Keratinocyte (primary cell): ENCODE measurements around the gene LRFN4. TPM values are rescaled to one million over a fixed set of nuclear protein-coding genes. Genes with fewer than 3 reads are reported as not detected.

Experiments used
- DNase-seq: peaks from one replicate; pipeline ENCODE4 v3.0.0-alpha.2; 2011; ENCODE audit warnings: low read depth, missing footprints, low spot score
- FAIRE-seq: peaks from 2 replicates; lab custom pipeline; 2011; peaks lifted over from hg19 to GRCh38; lab: Jason Lieb, UNC
- H2AFZ ChIP-seq: 2 replicates; pipeline ENCODE4 v1.6.0; 2012; ENCODE audit warnings: low read length, control low read depth, inconsistent platforms; ENCODE audit not compliant: control insufficient read depth
- H3K27ac ChIP-seq: 2 replicates; pipeline ENCODE4 v1.5.1; 2011; ENCODE audit warnings: low read length; ENCODE audit not compliant: control insufficient read depth, insufficient read depth
- H3K27me3 ChIP-seq: 3 replicates; pipeline ENCODE4 v1.6.0; 2011; ENCODE audit warnings: low read length; ENCODE audit not compliant: control insufficient read depth, insufficient read depth; ENCODE audit errors: extremely low read depth
- H3K36me3 ChIP-seq, 2 experiments: 2 replicates in 1 of 2; 3 replicates in 1 of 2; pipeline ENCODE4 v1.5.1; 2011; ENCODE audit warnings: low read length in 2 of 2, mild to moderate bottlenecking in 1 of 2; ENCODE audit not compliant: control insufficient read depth in 2 of 2, insufficient read depth in 2 of 2; ENCODE audit errors: extremely low read depth in 1 of 2
- H3K4me1 ChIP-seq: 3 replicates; pipeline ENCODE4 v1.5.1; 2011; ENCODE audit warnings: low read length; ENCODE audit not compliant: control insufficient read depth, insufficient read depth; ENCODE audit errors: extremely low read depth
- H3K4me2 ChIP-seq: 3 replicates; pipeline ENCODE4 v1.6.0; 2011; ENCODE audit warnings: low read depth, low read length; ENCODE audit not compliant: control insufficient read depth, insufficient read depth; ENCODE audit errors: extremely low read depth
- H3K4me3 ChIP-seq, 3 experiments: fragments of 200-600 bp in 1 of 3; sonication (generic) in 1 of 3; 2 replicates in 2 of 3; 3 replicates in 1 of 3; pipeline ENCODE4 v1.5.1; 2011 to 2016; ENCODE audit warnings: low read length in 3 of 3, mild to moderate bottlenecking in 3 of 3, control low read depth in 2 of 3, inconsistent platforms in 1 of 3, low read depth in 1 of 3, mixed read lengths in 1 of 3, mixed run types in 1 of 3, moderate library complexity in 1 of 3; ENCODE audit not compliant: control insufficient read depth in 2 of 3, insufficient read depth in 2 of 3; ENCODE audit errors: extremely low read depth in 1 of 3
- H3K79me2 ChIP-seq: 2 replicates; pipeline ENCODE4 v1.6.0; 2012; ENCODE audit warnings: low read length; ENCODE audit not compliant: control insufficient read depth, insufficient read depth
- H3K9ac ChIP-seq: 3 replicates; pipeline ENCODE4 v1.6.0; 2011; ENCODE audit warnings: low read length; ENCODE audit not compliant: control insufficient read depth, insufficient read depth; ENCODE audit errors: extremely low read depth
- H3K9me1 ChIP-seq: 3 replicates; pipeline ENCODE4 v1.6.0; 2011; ENCODE audit warnings: low read length; ENCODE audit not compliant: control insufficient read depth, insufficient read depth; ENCODE audit errors: extremely low read depth
- H3K9me3 ChIP-seq: 2 replicates; pipeline ENCODE4 v1.5.1; 2012; ENCODE audit warnings: low read depth, low read length; ENCODE audit not compliant: control insufficient read depth
- H4K20me1 ChIP-seq: 3 replicates; pipeline ENCODE4 v1.6.0; 2011; ENCODE audit warnings: low read length; ENCODE audit not compliant: control insufficient read depth, insufficient read depth; ENCODE audit errors: extremely low read depth
- CTCF ChIP-seq, 3 experiments: IDR thresholded peaks in 1 of 3; conservative IDR thresholded peaks in 1 of 3; optimal IDR thresholded peaks in 1 of 3; 2 replicates in 2 of 3; 3 replicates in 1 of 3; pipeline versions ENCODE3 to v1.5.1; 2011; ENCODE audit warnings: low read length in 3 of 3, mild to moderate bottlenecking in 3 of 3, moderate library complexity in 2 of 3, control low read depth in 1 of 3, inconsistent platforms in 1 of 3; ENCODE audit not compliant: insufficient read depth in 2 of 3; ENCODE audit errors: extremely low read depth in 1 of 3
- EZH2 ChIP-seq: IDR thresholded peaks from one replicate; pipeline ENCODE4 v1.6.1; 2012; ENCODE audit warnings: inconsistent platforms, mild to moderate bottlenecking, low read length, moderate library complexity
- dilution Hi-C: fragments of 300-500 bp; cut with MboI; formaldehyde crosslinking; loops from one replicate; pipeline ENCODE4 v1.7.0; 2020; ENCODE audit warnings: low sequenced_read_pairs; ENCODE audit not compliant: extremely low pct_ligation_motif_present
- polyA plus RNA-seq, 5 experiments: library from polyadenylated mRNA; depleted of rRNA in 3 of 5; stranded (reverse) in 3 of 5; stranded (forward) in 1 of 5; unstranded in 1 of 5; fragments of >200 nt; gene quantifications; 1 replicate in 1 of 5; 2 replicates in 3 of 5; 3 replicates in 1 of 5; pipeline versions ENCODE4 v1.2.1 to v1.2.3, GENCODE V29; 2011 to 2012; ENCODE audit warnings: missing spikeins in 2 of 5, low read depth in 1 of 5, low replicate concordance in 1 of 5

Gene LRFN4
- polyA plus RNA-seq, 1 donor (not counting 4 experiments of a cell fraction or from before 2014, with no cell fraction given) = 1.1 TPM

GRCh38 chr11:66879999-66880398 is 23.1 kb downstream of the LRFN4 start:
- dilution Hi-C loops = no loop called here
- H4K20me1 ChIP-seq = peaks cover 23% of the 10 kb centered on the region
- H3K9me3 ChIP-seq = no peaks in the 10 kb centered on the region
- TF ChIP-seq CTCF (optimal IDR thresholded peaks at IDR 0.05 in 1 of 3, IDR thresholded peaks at IDR 0.05 in 1 of 3, conservative IDR thresholded peaks at IDR 0.05 in 1 of 3; ENCODE audit: extremely low read depth in 1 of 3, insufficient read depth in 2 of 3, low read length in 3 of 3) (no peak), EZH2 (no peak)
- H2AFZ ChIP-seq = no peak overlapping the region
- no peaks in the 10 kb centered on the region for H3K27me3 ChIP-seq
- peaks cover 13% of the 10 kb centered on the region for H3K79me2 ChIP-seq
- DNase-seq = no peak
- H3K9me1 ChIP-seq = peaks cover 6% of the 10 kb centered on the region
- H3K4me1 ChIP-seq = peaks cover 46% of the 10 kb centered on the region
- H3K4me2 ChIP-seq = no peak overlapping the region
- no peak overlapping the region for H3K4me3 ChIP-seq
- no peak overlapping the region for H3K9ac ChIP-seq
- H3K27ac ChIP-seq = no peak overlapping the region
- FAIRE-seq = no peak
- H3K36me3 ChIP-seq = peaks cover 2 to 4% of the 10 kb centered on the region in 2 experiments

GRCh38 chr11:66880496-66881450 is 23.9 kb downstream of the LRFN4 start:
- H3K36me3 ChIP-seq = peaks cover 2 to 4% of the 10 kb centered on the region in 2 experiments
- peaks cover 6% of the 10 kb centered on the region for H3K9me1 ChIP-seq
- H3K9me3 ChIP-seq = no peaks in the 10 kb centered on the region
- dilution Hi-C loops = no loop called here
- DNase-seq = peak; percentile 71
- no peaks in the 10 kb centered on the region for H3K27me3 ChIP-seq
- H3K79me2 ChIP-seq = peaks cover 13% of the 10 kb centered on the region
- no peak overlapping the region for H2AFZ ChIP-seq
- no peak overlapping the region for H3K9ac ChIP-seq
- no peak overlapping the region for H3K27ac ChIP-seq
- TF ChIP-seq CTCF (optimal IDR thresholded peaks at IDR 0.05 in 1 of 3, IDR thresholded peaks at IDR 0.05 in 1 of 3, conservative IDR thresholded peaks at IDR 0.05 in 1 of 3; ENCODE audit: extremely low read depth in 1 of 3, insufficient read depth in 2 of 3, low read length in 3 of 3) (no peak), EZH2 (no peak)
- H3K4me2 ChIP-seq = peak overlapping the region; percentile 52
- peaks cover 46% of the 10 kb centered on the region for H3K4me1 ChIP-seq
- peaks cover 23% of the 10 kb centered on the region for H4K20me1 ChIP-seq
- FAIRE-seq = peak; percentile 90
- no peak overlapping the region for H3K4me3 ChIP-seq
